ENCODE measurements around the gene CD38. TPM values are rescaled to one million over a fixed set of nuclear protein-coding genes. Genes with fewer than 3 reads are reported as not detected.

Gene CD38
- total and polyA plus RNA-seq, 4 donors, result 3.2 to 9.4 (median 5.3) TPM

- no peak for TF ChIP-seq NR2F2 (IDR thresholded peaks at IDR 0.05)
- TF ChIP-seq MAX (IDR thresholded peaks at IDR 0.05), result no peak
- no peak for TF ChIP-seq ZBTB33 (IDR thresholded peaks at IDR 0.05)
- no peak for TF ChIP-seq TAF1 (conservative IDR thresholded peaks at IDR 0.05)
- no peak for TF ChIP-seq HNF4G (IDR thresholded peaks at IDR 0.05)
Measured at GRCh38 chr4:15902746-15903145, 124.6 kb downstream of the CD38 start (continued).

Other genes starting within 250 kb of the CD38 start
- gene FBXL5, start 123.0 kb upstream of the CD38 start, total RNA-seq, result 10 to 100 TPM; 42.6 to 79.7 TPM
- 10 to 100 TPM; 24.5 to 26.4 TPM for gene FBXL5, start 123.0 kb upstream of the CD38 start, polyA plus RNA-seq
- gene FAM200B, start 96.5 kb upstream of the CD38 start, total RNA-seq, result 10 to 100 TPM; 11.8 to 17.0 TPM
- gene FAM200B, start 96.5 kb upstream of the CD38 start, polyA plus RNA-seq, result 10 to 100 TPM; 16.8 to 45.7 TPM
- 10 to 100 TPM in 1 of 2 donors, 1 to 10 TPM in 1; 7.7 to 12.1 TPM for gene BST1, start 75.3 kb upstream of the CD38 start, total RNA-seq
- 10 to 100 TPM in 1 of 2 donors, 1 to 10 TPM in 1; 3.7 to 13.2 TPM for gene BST1, start 75.3 kb upstream of the CD38 start, polyA plus RNA-seq
- not detected for gene FGFBP1, start 160.4 kb downstream of the CD38 start, total RNA-seq
- not detected for gene FGFBP1, start 160.4 kb downstream of the CD38 start, polyA plus RNA-seq
- gene FGFBP2, start 184.8 kb downstream of the CD38 start, total RNA-seq, result under 1 TPM in 1 of 2 donors, not detected in 1; 0.25 TPM
- gene FGFBP2, start 184.8 kb downstream of the CD38 start, polyA plus RNA-seq, result under 1 TPM; 0.14 to 0.60 TPM